ENCODE results near the gene KCNG2.

The KCNG2 gene

GRCh38 chr18:79928563-79928960 lies 130.8 kb downstream of the KCNG2 start:
- no peak for DNase-seq

GRCh38 chr18:79930020-79930642 lies 132.4 kb downstream of the KCNG2 start:
- DNase-seq = no peak

DNA sequence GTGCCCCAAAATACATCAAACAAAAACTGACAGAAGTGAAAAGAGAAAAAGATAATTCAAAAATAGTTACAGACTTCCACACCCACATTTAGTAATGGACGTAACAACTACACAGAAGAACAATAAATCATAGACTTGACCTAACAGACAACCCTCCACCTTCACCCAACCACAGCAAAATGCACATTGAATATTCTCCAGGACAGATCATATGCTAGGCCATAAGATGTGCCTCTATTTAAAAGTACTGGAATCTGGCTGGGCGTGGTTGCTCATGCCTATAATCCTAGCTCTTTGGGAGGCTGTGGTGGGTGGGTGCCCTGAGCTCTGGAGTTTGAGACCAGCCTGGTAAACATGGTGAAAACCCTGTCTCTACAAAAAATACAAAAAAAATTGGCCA lies 133.7 kb downstream of the KCNG2 start:
- no peak for DNase-seq

DNA sequence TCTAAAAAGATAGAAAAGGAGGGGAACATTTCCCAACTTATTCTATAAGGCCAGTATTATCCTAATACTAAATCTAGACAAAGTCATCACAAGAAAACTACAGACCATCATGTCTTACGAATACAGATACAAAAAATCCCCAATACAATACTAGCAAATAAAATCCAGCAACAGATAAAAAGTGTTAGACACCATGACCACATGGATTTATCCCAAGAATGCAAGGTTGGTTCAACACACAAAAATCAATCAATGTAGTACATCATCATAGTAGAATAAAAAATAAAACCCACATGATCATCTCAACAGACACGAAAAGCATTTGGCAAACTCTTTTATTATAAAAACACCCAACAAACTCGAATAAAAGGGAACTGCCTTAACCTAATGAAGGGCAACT lies 135.2 kb downstream of the KCNG2 start:
- no peak for DNase-seq

GRCh38 chr18:79933765-79934164 lies 136.0 kb downstream of the KCNG2 start:
- DNase-seq = no peak

DNA sequence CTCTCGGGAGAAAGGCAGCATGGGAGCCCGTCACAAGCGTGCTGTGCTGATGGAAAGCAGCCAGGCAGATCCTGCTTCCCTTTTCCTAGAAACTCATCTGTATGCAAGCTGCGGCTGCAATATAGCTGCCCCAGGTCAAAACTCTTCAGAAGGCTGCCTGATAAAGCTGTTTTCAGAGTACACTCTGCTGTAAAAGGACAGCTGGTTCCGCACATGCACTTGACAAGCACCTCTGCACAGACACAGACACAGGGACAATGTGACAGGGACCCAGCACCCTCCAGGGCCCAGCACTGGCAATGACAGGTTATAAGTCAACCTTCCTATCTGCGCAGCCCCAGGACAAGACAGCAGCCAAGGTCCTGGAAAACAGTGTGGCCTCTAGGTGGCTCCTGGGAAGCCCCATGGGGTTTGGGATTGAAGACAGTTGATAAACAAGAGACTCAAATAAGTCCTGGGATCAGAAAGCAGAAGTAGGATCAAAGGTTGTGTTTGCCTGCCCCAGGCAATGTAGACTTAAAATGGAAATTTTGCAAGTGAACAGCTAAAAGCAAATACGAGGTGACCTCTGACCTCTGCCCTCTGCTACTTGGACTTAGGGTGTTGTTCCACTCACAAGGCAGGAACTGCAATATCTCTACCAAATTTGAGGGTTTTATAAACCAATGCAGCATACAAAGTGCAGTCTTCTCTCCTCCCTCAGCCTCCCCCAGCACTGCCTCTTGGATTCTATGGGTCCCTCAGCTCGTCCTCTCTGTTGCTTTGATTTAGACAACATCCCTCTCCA lies 136.8 kb downstream of the KCNG2 start:
- DNase-seq = no peak

GRCh38 chr18:79935098-79935480 lies 137.4 kb downstream of the KCNG2 start:
- no peak for DNase-seq

DNA sequence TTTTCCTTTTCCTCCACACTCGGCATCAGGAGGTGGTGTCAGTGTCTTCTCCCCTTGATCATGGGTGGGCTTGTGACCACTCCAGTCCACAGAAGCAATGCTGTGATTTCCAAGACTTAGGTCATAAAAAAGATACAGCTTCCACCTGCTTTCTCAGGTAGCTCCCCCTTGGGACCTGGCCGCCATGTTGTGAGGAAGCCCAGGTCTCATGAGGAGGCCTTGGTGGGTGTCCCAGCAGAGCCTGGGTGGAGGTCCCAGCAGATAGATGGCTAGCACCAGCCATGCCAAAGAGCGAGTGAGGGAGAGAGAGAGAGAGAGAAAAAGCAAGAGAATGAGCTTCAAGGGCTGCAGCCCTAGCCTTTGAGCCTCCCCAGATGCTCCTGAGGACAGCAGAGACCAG lies 137.8 kb downstream of the KCNG2 start:
- no peak for DNase-seq

GRCh38 chr18:79935925-79936324 lies 138.2 kb downstream of the KCNG2 start:
- no peak for DNase-seq

- DNase-seq = no peak
Measured at GRCh38 chr18:79936641-79937040, 138.9 kb downstream of the KCNG2 start.

- no peak for DNase-seq
Measured at GRCh38 chr18:79937103-79937860, 139.5 kb downstream of the KCNG2 start.

GRCh38 chr18:79938196-79938595 lies 140.5 kb downstream of the KCNG2 start:
- DNase-seq = no peak

- DNase-seq = no peak
Measured at GRCh38 chr18:79939096-79939495, 141.4 kb downstream of the KCNG2 start.

- no peak for DNase-seq
Measured at GRCh38 chr18:79940126-79940813, 142.5 kb downstream of the KCNG2 start.

DNA sequence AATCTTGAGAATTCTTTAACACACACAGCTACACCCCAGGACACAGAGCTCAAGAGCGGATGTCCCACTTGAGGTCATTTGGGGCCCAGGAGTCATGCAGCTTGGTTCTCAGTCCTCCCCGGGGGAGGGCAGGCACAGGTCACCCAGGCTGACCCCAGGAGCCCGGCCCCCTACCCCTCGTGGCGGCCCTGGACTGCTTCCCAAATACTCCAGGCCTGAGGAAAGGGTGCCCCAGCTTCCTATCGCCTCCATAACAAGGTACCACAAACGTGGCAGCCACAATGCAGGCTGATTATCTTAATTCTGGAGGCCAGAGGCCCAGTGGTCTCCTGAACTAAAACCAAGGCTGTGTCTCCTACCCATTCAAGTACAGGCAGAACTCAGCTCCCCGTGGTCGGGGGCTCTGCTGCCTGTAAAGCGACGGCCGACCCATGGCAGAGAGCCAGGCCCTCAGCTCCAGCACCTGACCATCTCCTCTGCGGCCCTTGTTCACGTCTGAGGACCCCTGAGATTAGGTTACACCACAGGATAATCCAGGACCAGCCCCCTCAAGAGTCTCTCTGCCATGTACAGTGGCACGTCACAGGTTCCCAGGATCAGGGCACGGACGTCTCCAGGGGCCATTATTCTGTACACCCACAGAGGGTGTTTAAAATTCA lies 143.2 kb downstream of the KCNG2 start:
- DNase-seq = no peak

DNA sequence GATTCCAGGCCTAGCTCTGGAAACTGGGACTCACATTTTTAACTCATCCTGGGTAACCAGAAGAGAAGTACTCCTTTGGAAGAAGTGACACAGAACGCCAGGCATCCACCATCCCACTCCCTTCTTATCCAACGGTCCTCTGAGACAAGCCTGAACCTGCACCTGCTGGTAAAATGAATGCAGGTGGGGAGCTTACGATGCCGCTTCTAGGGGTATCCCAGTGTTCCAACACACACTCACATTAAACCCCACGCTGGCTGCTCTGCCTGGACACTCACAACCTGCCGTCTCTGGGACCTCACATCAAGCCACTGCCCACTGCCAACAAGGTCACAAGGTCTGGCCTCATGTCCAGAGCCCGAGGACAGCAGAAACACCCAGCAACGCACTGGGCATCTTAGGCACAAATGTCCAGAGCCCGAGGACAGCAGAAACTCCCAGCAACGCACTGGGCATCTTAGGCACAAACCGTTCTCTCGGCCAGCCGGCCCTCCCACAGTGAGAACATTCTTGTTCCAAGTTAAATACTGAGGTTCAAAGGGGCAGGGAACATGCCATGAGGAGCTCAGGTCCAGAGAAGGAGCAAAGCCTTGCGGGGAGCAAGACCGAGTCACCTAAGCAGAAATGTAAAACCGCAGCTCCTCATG lies 143.9 kb downstream of the KCNG2 start:
- DNase-seq = no peak

DNA sequence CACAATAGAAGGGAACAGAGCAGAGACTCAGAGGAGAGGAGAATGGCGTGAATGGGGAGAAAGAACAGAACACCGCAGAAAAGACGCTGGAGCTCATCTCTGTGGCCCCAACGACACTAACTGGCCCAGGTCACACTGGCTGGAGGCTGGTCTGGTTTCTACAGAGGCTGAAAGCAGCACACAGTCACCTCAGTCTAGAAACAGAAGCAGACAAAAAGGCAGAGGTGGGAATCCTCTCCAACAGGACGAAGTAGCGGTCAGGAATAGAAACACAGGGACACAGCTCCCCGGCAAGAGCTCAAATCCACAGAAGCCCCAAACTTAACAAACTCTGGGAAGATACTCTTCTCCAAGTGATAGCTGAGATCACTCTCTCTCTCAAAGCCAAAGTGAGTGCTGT lies 144.5 kb downstream of the KCNG2 start:
- no peak for DNase-seq

- no peak for DNase-seq
Measured at GRCh38 chr18:79942786-79943607, 145.3 kb downstream of the KCNG2 start.

DNA sequence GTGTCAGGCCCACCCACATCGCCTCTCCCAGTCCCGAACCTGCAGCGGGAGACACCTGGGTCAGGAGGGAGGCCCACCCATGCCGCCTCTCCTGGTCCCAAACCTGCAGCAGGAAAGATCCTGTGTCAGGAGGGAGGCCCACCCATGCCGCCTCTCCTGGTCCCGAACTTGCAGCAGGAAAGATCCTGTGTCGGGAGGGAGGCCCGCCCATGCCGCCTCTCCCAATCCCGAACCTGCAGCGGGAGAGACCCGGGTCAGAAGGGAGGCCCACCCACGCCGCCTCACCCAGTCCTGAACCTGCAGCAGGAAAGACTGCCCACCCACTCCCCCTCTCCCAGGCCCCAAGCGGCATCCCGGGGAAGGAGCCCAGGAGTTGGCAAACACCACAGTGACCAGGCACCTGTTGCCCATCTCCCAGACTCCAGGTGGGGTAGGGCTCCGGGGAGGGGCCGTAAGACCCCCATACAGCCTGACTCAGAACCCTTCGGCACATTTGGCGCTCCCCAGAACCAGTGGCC lies 145.9 kb downstream of the KCNG2 start:
- no peak for DNase-seq

DNA sequence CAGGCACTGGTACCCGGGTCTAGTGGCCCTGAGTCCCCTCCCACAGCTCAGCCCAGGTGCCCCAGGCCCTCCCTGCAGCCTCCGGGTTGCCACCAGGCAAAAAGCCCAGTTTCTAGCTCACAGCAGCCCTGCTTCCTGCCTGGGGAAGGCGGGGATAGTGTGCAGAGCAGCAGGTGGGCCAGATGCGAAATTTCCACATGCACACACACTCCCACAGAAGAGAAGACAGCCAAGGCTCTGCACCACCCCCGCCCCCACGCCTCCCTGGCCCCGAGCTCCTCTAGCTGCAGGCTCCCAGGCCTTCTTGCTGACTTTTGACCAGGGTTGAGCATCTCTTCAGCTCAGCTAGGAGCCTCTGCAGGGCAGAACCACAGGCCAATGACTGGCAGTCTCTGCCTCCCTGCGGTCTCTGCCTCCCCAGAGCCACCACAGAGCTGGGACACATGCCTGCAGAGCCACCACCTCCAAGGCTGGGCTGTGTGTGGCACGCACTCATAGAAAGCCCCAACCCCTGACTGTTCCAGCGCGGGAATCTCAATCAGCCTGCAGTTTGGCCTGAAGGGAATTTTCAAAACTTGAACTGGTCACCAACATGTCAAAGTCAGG lies 146.5 kb downstream of the KCNG2 start:
- no peak for DNase-seq

- no peak for DNase-seq
Measured at GRCh38 chr18:79944746-79945117, 147.0 kb downstream of the KCNG2 start.

Measured in activated CD8-positive, alpha-beta memory T cell treated with anti-CD3 and anti-CD28 coated beads, Interleukin-2, amount 50 U/mL, for 4 hours (primary cell).